Hematopoietic multipotent progenitor cell treated with erythropoietin and hydrocortisone succinate and interleukin-3 and kit ligand, for 15 days (in vitro differentiated cells): ENCODE results near the gene CDH13.

ENCODE experiments used
- DNase-seq: peaks from one replicate; pipeline ENCODE4 v3.0.0-alpha.2; 2015; ENCODE audit warnings: low spot score

The CDH13 gene

GRCh38 chr16:83623091-83623730 lies 996.4 kb downstream of the CDH13 start:
- no peak for DNase-seq

GRCh38 chr16:83623892-83624291 lies 997.1 kb downstream of the CDH13 start:
- no peak for DNase-seq

- DNase-seq = no peak
These were observed 997.8 kb downstream of the CDH13 start for GRCh38 chr16:83624429-83625120.

- DNase-seq = no peak
These were observed 999.4 kb downstream of the CDH13 start for GRCh38 chr16:83626204-83626603.

- no peak for DNase-seq
These were observed 999.9 kb downstream of the CDH13 start for GRCh38 chr16:83626676-83627075.

- no peak for DNase-seq
These were observed 1001.2 kb downstream of the CDH13 start for GRCh38 chr16:83627996-83628395.

- DNase-seq = no peak
These were observed 1002.7 kb downstream of the CDH13 start for GRCh38 chr16:83629426-83629825.

GRCh38 chr16:83629836-83630235 lies 1003.1 kb downstream of the CDH13 start:
- DNase-seq = no peak

GRCh38 chr16:83630979-83631378 lies 1004.2 kb downstream of the CDH13 start:
- DNase-seq = no peak

- DNase-seq = no peak
These were observed 1006.5 kb downstream of the CDH13 start for GRCh38 chr16:83633286-83633685.

- no peak for DNase-seq
These were observed 1021.6 kb downstream of the CDH13 start for GRCh38 chr16:83648347-83648746.

- DNase-seq = no peak
These were observed 1025.1 kb downstream of the CDH13 start for GRCh38 chr16:83651871-83652270.

GRCh38 chr16:83652943-83653342 lies 1026.2 kb downstream of the CDH13 start:
- no peak for DNase-seq

GRCh38 chr16:83653785-83654184 lies 1027.0 kb downstream of the CDH13 start:
- DNase-seq = no peak

- DNase-seq = no peak
These were observed 1033.5 kb downstream of the CDH13 start for GRCh38 chr16:83660282-83660681.

GRCh38 chr16:83661656-83662055 lies 1034.9 kb downstream of the CDH13 start:
- no peak for DNase-seq

- DNase-seq = no peak
These were observed 1039.7 kb downstream of the CDH13 start for GRCh38 chr16:83666449-83666848.

GRCh38 chr16:83669456-83669855 lies 1042.7 kb downstream of the CDH13 start:
- DNase-seq = no peak

- no peak for DNase-seq
These were observed 1048.3 kb downstream of the CDH13 start for GRCh38 chr16:83674931-83675535.

GRCh38 chr16:83676086-83676485 lies 1049.3 kb downstream of the CDH13 start:
- no peak for DNase-seq

GRCh38 chr16:83680980-83681379 lies 1054.2 kb downstream of the CDH13 start:
- DNase-seq = no peak

- no peak for DNase-seq
These were observed 1054.7 kb downstream of the CDH13 start for GRCh38 chr16:83681381-83681956.
